ENCODE measurements around the gene ZCCHC7.

The ZCCHC7 gene

DNA sequence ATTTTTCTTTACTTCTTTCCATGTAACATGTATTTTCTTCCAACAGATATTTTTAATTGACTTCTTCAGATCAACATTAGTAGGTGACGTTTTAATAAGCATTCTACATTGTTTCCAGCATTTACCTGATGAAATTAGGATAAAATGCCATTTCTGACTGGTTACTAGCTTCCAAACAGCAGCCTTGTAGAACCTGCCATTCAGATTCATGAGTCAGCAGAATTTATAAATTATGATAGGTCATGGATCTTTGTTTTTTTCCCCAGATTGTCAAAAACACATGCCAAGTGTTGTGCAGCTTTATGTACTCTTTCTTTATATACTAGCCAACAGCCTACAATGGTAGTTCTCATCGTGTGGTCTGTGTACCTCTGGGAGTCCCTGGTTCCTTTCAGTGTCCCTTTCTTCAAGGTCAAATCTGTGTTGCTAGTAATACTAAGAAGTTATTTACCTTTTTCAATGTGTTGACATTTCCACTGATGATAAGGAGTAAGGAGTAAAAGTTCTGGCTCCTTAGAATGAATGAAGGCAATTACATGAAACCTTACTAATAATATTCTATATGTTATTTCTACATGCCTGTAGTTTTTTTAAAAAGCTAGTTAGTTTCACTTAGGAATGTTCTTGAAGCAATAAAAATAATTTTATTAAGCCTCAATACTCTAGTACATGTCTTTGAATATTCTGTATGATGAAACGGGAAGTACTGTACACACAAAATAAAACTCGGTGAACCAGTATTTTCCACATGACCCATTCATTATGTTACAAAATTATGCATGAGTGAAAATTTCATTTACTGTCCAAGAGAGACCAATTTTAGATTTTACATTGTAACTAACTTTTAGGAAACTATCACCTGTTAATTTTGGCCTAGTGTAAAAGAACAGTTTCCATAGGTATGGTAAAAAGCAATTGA is 135.8 kb downstream of the ZCCHC7 start:
- H3K36me3 ChIP-seq (ENCODE audit: control insufficient read depth, insufficient read depth, low read length) = no peaks in the 10 kb centered on the region
- DNase-seq = no peak
- H3K27me3 ChIP-seq (replicated peaks; ENCODE audit: control insufficient read depth, insufficient read depth, low read length, poor library complexity, severe bottlenecking) = no peaks in the 10 kb centered on the region

DNA sequence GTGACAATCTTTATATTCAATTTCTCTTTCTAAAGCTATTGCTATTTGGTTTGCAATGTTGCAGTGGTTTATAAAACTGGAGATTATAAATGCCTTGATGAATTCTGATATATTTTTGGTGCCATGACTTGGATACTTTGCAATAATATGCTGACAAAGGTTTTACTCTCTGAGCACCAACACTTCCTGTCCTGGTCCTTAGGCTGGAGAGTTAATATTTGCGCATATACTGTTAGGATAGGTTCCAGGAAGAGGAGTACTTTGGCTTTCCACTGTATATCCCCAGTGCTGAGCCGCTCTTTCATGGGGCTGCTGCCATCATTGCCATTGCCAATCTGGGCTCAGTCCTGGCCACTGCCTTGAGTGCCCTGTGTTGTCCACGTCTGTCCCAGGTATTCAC is 139.6 kb downstream of the ZCCHC7 start:
- no peak for DNase-seq
- Histone ChIP-seq H3K9me3 (ENCODE audit: control insufficient read depth, low read length) (no peaks in the 10 kb centered on the region), H3K4me3 (ENCODE audit: insufficient read depth, low read depth, low read length, poor library complexity, severe bottlenecking) (no peak overlapping the region), H3K27ac (ENCODE audit: insufficient read depth, low read length, poor library complexity, severe bottlenecking) (no peak overlapping the region), H3K4me1 (ENCODE audit: control insufficient read depth, insufficient read depth, low read length, poor library complexity, severe bottlenecking) (no peaks in the 10 kb centered on the region), H3K36me3 (ENCODE audit: control insufficient read depth, insufficient read depth, low read length) (no peaks in the 10 kb centered on the region), H3K27me3 (replicated peaks; ENCODE audit: control insufficient read depth, insufficient read depth, low read length, poor library complexity, severe bottlenecking) (no peaks in the 10 kb centered on the region)

More for the DNA sequence above, 135.8 kb downstream of the ZCCHC7 start:
- Histone ChIP-seq H3K4me3 (ENCODE audit: insufficient read depth, low read depth, low read length, poor library complexity, severe bottlenecking) (no peak overlapping the region), H3K9me3 (ENCODE audit: control insufficient read depth, low read length) (no peaks in the 10 kb centered on the region), H3K4me1 (ENCODE audit: control insufficient read depth, insufficient read depth, low read length, poor library complexity, severe bottlenecking) (no peaks in the 10 kb centered on the region), H3K27ac (ENCODE audit: insufficient read depth, low read length, poor library complexity, severe bottlenecking) (no peak overlapping the region)

DNA sequence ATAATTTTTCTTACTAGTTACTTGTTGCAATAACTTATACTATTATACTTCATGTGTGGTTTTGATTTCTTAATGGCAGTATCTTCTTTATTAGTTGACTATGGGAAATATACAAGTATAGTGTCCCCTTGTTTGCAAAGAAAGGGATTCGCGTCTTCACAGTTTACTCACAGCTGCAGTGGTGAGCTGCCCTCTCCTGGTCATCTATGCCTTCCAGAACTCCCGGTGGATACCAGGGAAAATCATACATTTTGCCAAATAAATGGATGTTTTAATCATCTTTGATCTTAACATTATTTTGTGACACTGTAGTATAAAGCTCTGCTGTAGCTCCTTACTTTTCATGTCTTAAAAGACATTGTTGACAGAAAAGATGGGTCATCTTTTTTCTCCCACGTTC is 142.0 kb downstream of the ZCCHC7 start:
- H3K36me3 ChIP-seq (ENCODE audit: control insufficient read depth, insufficient read depth, low read length) = no peaks in the 10 kb centered on the region
- H3K4me1 ChIP-seq (ENCODE audit: control insufficient read depth, insufficient read depth, low read length, poor library complexity, severe bottlenecking) = no peaks in the 10 kb centered on the region
- no peaks in the 10 kb centered on the region for H3K9me3 ChIP-seq (ENCODE audit: control insufficient read depth, low read length)
- no peak for DNase-seq
- no peak overlapping the region for H3K4me3 ChIP-seq (ENCODE audit: insufficient read depth, low read depth, low read length, poor library complexity, severe bottlenecking)
- no peak overlapping the region for H3K27ac ChIP-seq (ENCODE audit: insufficient read depth, low read length, poor library complexity, severe bottlenecking)
- no peaks in the 10 kb centered on the region for H3K27me3 ChIP-seq (replicated peaks; ENCODE audit: control insufficient read depth, insufficient read depth, low read length, poor library complexity, severe bottlenecking)

DNA sequence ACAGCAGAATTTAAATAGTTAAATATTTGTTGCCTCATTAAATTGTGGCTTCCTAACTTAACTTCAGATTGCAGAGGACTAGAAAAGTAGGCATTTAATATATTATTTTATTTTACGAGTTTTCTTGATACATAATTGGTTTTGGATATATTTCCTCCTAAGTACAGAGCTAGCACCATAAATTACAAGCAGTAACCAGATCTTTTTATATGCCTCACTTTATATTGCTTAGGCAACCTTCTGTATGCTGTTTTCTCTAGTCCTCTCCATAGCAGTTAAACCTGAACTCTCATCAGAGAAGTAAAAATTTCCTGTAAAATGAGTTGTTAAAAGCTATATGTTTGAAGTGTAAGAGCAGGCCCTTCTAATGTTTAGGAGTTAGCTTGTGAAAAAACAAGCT is 144.2 kb downstream of the ZCCHC7 start:
- Histone ChIP-seq H3K9me3 (ENCODE audit: control insufficient read depth, low read length) (no peaks in the 10 kb centered on the region), H3K27me3 (replicated peaks; ENCODE audit: control insufficient read depth, insufficient read depth, low read length, poor library complexity, severe bottlenecking) (no peaks in the 10 kb centered on the region), H3K36me3 (ENCODE audit: control insufficient read depth, insufficient read depth, low read length) (no peaks in the 10 kb centered on the region), H3K27ac (ENCODE audit: insufficient read depth, low read length, poor library complexity, severe bottlenecking) (no peak overlapping the region), H3K4me1 (ENCODE audit: control insufficient read depth, insufficient read depth, low read length, poor library complexity, severe bottlenecking) (no peaks in the 10 kb centered on the region), H3K4me3 (ENCODE audit: insufficient read depth, low read depth, low read length, poor library complexity, severe bottlenecking) (no peak overlapping the region)
- DNase-seq = no peak

DNA sequence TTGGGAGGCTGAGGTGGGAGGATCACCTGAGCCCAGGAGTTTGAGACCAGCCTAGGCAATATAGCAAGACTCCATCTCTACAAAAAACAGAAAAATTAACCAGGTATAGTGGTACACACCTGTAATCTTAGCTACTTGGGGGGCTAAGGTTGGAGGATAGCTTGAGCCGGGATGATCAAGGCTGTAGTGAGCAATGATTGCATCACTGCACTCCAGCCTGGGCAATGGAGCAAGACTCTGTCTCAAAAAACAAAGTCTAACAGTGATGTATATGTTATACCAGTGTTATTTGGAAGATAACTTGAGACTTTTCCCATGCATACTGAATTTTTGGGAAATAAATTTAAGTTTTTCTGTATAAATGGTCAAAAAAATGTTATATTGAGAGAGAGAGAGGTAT is 146.3 kb downstream of the ZCCHC7 start:
- H3K27me3 ChIP-seq (replicated peaks; ENCODE audit: control insufficient read depth, insufficient read depth, low read length, poor library complexity, severe bottlenecking) = no peaks in the 10 kb centered on the region
- no peak overlapping the region for H3K4me3 ChIP-seq (ENCODE audit: insufficient read depth, low read depth, low read length, poor library complexity, severe bottlenecking)
- no peak for DNase-seq
- H3K27ac ChIP-seq (ENCODE audit: insufficient read depth, low read length, poor library complexity, severe bottlenecking) = no peak overlapping the region
- H3K9me3 ChIP-seq (ENCODE audit: control insufficient read depth, low read length) = no peaks in the 10 kb centered on the region
- no peaks in the 10 kb centered on the region for H3K4me1 ChIP-seq (ENCODE audit: control insufficient read depth, insufficient read depth, low read length, poor library complexity, severe bottlenecking)
- no peaks in the 10 kb centered on the region for H3K36me3 ChIP-seq (ENCODE audit: control insufficient read depth, insufficient read depth, low read length)

DNA sequence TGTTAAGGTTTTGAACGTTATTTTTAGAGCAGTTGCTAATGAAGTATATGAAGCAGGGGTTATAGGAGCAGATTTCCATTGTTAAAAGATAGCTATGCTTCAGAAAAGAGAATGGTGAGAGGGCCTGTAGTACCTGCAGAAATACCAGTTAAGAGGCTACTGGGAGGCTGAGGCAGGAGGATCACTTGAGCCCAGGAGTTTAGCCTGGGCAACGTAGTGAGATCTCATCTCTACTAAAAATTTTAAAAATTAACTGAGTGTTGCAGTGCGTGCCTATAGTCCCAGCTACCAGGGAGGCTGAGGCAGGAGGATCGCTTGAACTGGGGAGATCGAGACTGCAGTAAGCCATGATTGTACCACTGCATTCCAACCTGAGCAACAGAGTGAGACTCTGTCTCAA is 148.8 kb downstream of the ZCCHC7 start:
- Histone ChIP-seq H3K4me1 (ENCODE audit: control insufficient read depth, insufficient read depth, low read length, poor library complexity, severe bottlenecking) (no peaks in the 10 kb centered on the region), H3K9me3 (ENCODE audit: control insufficient read depth, low read length) (no peaks in the 10 kb centered on the region), H3K4me3 (ENCODE audit: insufficient read depth, low read depth, low read length, poor library complexity, severe bottlenecking) (no peak overlapping the region), H3K36me3 (ENCODE audit: control insufficient read depth, insufficient read depth, low read length) (no peaks in the 10 kb centered on the region), H3K27ac (ENCODE audit: insufficient read depth, low read length, poor library complexity, severe bottlenecking) (no peak overlapping the region), H3K27me3 (replicated peaks; ENCODE audit: control insufficient read depth, insufficient read depth, low read length, poor library complexity, severe bottlenecking) (no peaks in the 10 kb centered on the region)
- no peak for DNase-seq

DNA sequence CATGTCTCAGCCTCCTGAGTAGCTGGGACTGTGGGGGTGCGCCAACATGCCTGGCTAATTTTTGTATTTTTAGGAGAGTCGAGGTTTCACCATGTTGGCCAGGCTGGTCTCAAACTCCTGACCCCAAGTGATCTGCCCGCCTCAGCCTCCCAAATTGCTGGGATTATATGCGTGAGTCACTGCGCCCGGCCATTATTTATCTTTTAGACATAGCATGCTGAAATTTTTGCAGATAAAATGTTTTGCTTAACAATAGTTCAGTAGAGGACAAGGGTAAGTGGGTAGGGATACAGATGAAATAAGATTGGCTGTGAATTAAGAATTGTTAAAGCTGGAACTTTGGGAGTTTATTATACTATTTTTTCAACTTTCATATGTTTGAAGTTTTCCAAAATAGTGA is 151.3 kb downstream of the ZCCHC7 start:
- Histone ChIP-seq H3K27me3 (replicated peaks; ENCODE audit: control insufficient read depth, insufficient read depth, low read length, poor library complexity, severe bottlenecking) (no peaks in the 10 kb centered on the region), H3K27ac (ENCODE audit: insufficient read depth, low read length, poor library complexity, severe bottlenecking) (no peak overlapping the region), H3K4me3 (ENCODE audit: insufficient read depth, low read depth, low read length, poor library complexity, severe bottlenecking) (no peak overlapping the region), H3K4me1 (ENCODE audit: control insufficient read depth, insufficient read depth, low read length, poor library complexity, severe bottlenecking) (no peaks in the 10 kb centered on the region), H3K36me3 (ENCODE audit: control insufficient read depth, insufficient read depth, low read length) (no peaks in the 10 kb centered on the region), H3K9me3 (ENCODE audit: control insufficient read depth, low read length) (no peaks in the 10 kb centered on the region)
- DNase-seq = no peak

DNA sequence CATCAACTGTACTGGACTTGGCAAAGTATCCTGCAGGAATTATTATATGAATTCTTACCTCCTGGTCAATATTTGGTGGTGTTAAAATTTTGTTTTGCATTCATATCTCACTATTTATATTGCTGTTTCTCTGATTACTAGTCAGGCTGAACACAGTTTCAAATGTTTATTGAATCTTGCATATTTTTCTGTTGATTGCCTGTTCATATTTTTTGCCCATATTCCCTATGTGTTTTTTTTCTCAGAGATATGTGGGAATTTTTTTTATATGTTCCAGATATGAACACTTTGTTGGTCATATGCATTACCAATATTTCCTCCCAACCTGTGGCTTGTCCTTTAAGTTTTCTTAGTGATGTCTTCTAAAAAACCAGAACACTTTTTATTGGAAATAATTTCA is 153.2 kb downstream of the ZCCHC7 start:
- Histone ChIP-seq H3K27me3 (replicated peaks; ENCODE audit: control insufficient read depth, insufficient read depth, low read length, poor library complexity, severe bottlenecking) (no peaks in the 10 kb centered on the region), H3K4me3 (ENCODE audit: insufficient read depth, low read depth, low read length, poor library complexity, severe bottlenecking) (no peak overlapping the region), H3K4me1 (ENCODE audit: control insufficient read depth, insufficient read depth, low read length, poor library complexity, severe bottlenecking) (no peaks in the 10 kb centered on the region), H3K27ac (ENCODE audit: insufficient read depth, low read length, poor library complexity, severe bottlenecking) (no peak overlapping the region), H3K36me3 (ENCODE audit: control insufficient read depth, insufficient read depth, low read length) (no peaks in the 10 kb centered on the region), H3K9me3 (ENCODE audit: control insufficient read depth, low read length) (no peaks in the 10 kb centered on the region)
- DNase-seq = no peak

DNA sequence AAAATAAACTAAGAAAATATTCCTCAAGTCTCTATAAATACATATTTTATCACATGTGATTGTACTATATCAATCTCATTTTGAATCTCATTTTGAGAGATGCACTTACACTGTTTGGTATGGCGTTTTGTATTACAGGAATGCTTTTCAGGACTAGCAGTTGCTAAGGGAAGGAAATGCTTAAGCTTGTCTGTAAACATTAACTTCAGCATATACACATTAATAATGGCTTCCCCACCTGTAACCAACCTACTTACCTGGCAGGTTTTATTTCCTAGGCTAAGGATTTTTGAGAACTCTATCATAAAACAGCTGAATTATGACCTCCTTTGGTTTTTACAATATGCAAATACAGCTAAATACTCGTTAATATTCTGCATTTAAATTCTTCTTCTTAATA is 161.2 kb downstream of the ZCCHC7 start:
- DNase-seq = no peak
- no peak overlapping the region for H3K4me3 ChIP-seq (ENCODE audit: insufficient read depth, low read depth, low read length, poor library complexity, severe bottlenecking)
- no peaks in the 10 kb centered on the region for H3K36me3 ChIP-seq (ENCODE audit: control insufficient read depth, insufficient read depth, low read length)
- no peaks in the 10 kb centered on the region for H3K27me3 ChIP-seq (replicated peaks; ENCODE audit: control insufficient read depth, insufficient read depth, low read length, poor library complexity, severe bottlenecking)
- H3K9me3 ChIP-seq (ENCODE audit: control insufficient read depth, low read length) = no peaks in the 10 kb centered on the region
- no peak overlapping the region for H3K27ac ChIP-seq (ENCODE audit: insufficient read depth, low read length, poor library complexity, severe bottlenecking)
- no peaks in the 10 kb centered on the region for H3K4me1 ChIP-seq (ENCODE audit: control insufficient read depth, insufficient read depth, low read length, poor library complexity, severe bottlenecking)

DNA sequence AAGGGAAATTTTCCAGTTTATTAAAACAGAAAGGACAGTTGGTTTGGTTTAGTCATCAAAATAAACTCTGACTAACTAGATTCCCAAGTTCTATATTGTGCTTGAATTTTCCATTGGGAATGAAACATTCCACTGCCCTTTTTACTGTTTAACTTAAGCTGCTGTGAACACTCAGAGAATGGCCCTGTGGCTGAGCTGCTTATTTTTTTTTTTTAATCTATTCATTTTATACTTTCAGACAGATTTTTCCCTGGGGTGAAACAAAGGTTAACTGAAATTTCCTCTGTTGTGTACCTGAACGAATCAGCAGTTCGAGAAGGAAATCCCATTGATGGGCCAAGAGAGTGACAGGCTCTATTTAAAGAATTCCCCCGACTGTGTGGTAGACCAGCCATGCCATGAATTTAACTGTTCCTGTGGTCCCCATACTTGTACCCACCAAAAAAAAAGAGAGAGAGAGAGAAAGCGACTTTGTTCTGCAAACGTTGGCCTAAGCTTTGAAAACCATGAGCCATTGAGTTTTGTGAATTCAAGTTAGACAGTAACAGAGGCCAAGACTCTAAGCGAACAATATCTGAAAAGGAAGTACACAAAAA is 163.5 kb downstream of the ZCCHC7 start:
- no peak overlapping the region for H3K4me3 ChIP-seq (ENCODE audit: insufficient read depth, low read depth, low read length, poor library complexity, severe bottlenecking)
- DNase-seq = no peak
- no peak overlapping the region for H3K27ac ChIP-seq (ENCODE audit: insufficient read depth, low read length, poor library complexity, severe bottlenecking)
- H3K4me1 ChIP-seq (ENCODE audit: control insufficient read depth, insufficient read depth, low read length, poor library complexity, severe bottlenecking) = no peaks in the 10 kb centered on the region
- H3K9me3 ChIP-seq (ENCODE audit: control insufficient read depth, low read length) = no peaks in the 10 kb centered on the region
- H3K36me3 ChIP-seq (ENCODE audit: control insufficient read depth, insufficient read depth, low read length) = no peaks in the 10 kb centered on the region
- H3K27me3 ChIP-seq (replicated peaks; ENCODE audit: control insufficient read depth, insufficient read depth, low read length, poor library complexity, severe bottlenecking) = no peaks in the 10 kb centered on the region

Measured in effector memory CD4-positive, alpha-beta T cell (primary cell).